OCI-LY3 (cell line): Measurements from ENCODE around the gene COL6A2.

Source experiments
- CTCF ChIP-seq: fragments of 200-600, 300-600 bp; sonication (generic); IDR thresholded peaks from 2 replicates; pipeline ENCODE4 v1.5.1; 2014; ENCODE audit warnings: antibody characterized with exemption, low read length, low read depth
- EZH2phosphoT487 ChIP-seq: fragments of 200-600 bp; shearing (Covaris generic); IDR thresholded peaks from 2 replicates; pipeline ENCODE4 v1.6.1; 2018; ENCODE audit warnings: antibody characterized with exemption, mixed run types, low read depth

GRCh38 chr21:46063227-46063626 lies 34.7 kb upstream of the COL6A2 start:
- TF ChIP-seq CTCF (no peak), EZH2phosphoT487 (no peak)
